ENCODE data around the gene MN1.

MN1 gene

DNA sequence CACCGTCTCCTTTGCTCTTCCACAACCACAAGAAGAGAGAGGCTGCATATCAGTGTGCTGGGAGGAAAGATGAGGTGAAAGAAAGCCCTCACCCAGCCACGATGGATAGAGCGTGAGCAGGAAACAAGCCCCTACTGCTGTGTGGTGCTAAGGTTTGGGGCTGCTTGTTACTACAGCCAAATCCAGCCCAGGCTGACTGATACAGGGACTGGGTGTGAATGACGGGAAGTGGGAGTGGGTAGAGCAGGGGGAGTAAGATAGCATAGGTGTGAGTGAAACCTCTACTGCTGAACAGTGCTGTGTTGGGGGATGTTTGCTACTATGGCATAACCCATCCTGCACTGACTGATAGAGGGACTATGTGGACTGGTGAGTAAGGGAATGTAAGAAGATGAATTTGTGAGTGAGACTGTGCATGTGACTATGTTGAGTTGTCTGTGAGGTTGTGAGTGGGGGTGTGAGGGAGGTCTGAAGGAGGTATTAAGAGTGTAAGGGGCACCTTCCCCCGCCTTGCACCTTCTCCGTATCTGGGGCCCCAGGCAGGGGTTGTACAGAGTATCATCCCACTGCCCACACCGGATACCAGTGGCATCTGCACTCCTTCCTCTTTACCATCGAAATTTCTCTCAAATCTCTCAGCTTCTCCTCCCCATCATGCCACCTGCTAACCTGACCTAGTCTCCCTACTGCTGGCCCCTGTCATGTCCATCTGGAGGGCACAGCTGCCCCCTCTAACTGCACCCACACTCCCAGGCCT is 91.5 kb downstream of the MN1 start:
- no peak for FAIRE-seq

DNA sequence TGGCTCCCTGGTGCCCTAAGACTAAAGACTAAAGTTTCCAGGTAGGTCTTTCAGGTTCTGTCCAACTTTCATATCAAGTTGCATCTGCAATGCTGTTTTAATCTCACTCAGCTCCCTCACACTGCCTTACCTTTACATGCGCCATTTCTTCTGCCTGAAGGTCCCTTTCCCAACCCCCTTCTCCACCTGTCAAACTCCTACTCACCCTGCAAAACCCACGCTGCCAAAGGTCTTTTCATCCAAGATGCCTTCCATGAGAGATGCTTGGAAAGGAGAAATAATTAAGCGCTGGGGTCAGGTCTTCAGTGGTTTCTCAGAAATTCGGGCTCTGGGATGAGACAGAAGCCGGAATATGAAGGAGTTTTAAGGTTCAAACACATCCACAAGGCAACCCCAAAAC is 95.1 kb downstream of the MN1 start:
- no peak for FAIRE-seq

DNA sequence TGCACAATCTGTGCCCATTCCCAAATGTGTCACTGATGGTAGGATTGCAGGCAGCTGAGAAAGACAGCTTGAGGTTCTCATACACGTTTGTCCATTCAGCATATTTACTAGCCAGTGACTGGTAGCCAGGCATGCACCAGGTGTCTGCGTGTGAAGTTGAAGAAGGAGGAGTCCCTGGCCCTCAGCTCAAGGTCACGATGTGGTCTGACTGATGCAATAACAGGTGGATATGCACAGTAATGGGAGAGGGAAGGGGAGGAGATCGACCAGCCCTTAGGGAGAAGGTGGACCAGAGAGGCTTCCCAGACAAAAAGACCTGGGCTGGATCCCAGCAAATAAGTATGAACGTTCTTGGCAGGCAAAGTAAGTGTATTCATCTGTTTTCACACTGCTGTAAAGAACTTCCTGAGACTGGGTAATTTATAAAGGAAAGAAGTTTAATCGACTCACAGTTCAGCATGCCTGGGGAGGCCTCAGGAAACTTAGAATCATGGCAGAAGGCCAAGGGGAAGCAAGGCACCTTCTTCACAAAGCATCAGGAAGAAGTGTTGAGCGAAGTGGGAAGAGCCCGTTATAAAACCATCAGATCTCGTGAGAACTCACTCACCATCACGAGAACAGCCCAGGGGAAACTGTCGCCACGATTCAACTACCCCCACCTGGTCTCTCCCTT is 96.0 kb downstream of the MN1 start:
- no peak for FAIRE-seq

GRCh38 chr22:27704581-27704980 is 97.0 kb downstream of the MN1 start:
- no peak for FAIRE-seq

DNA sequence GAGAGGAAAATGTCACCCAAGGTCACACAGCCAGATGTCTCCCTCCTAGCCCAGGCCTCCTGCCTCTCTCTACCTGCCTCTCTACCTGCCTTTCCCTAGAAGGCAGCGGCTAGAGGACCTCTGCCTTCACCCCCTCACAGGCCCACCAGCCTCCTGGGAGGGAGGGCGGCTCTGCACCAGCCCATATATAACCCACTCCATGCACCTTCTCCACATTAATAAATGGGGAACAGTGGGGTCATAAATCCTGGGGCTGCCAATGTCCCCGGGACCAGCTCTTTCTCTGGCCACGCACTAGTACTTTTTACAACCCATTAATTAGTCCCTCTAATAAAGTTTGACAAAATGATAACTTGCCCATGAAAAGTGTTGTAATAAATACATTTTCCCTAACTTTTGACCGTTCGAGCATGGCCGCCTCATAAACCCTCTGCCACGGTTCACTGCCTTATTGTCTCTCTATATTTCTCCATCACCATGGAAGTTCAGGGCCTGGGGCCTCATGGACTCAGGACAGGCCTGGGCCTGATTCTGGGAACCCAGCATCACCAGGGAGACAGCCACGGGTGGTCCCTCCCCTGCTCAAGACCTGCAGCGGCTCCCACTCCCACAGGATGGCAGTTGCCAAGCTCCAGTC is 102.1 kb downstream of the MN1 start:
- FAIRE-seq: no peak

DNA sequence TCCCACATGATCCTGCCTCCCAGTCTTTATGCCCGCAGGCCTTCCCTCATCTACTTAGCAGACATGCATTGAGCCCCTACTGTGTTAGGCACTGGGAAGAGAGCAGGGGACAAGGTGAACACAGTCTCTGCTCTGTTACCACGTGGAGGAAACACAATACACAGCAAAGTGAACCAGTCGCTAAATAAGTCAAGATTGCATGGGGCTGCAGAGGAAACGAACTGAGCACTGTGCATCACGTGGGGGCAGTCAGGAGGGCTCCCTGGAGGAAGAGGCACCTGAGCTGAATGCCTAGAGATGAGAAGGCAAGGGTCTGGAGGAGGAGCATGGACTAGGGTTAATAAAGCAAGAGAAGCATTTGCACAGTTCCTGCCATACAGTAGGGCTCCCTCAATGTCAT is 102.7 kb downstream of the MN1 start:
- no peak for FAIRE-seq

Measured in endometrium (tissue), 2 donors.